Keratinocyte (primary cell): ENCODE results near the gene NLRP1. TPM values are rescaled to one million over a fixed set of nuclear protein-coding genes. Genes with fewer than 3 reads are reported as not detected.

Experiments used
- DNase-seq: peaks from one replicate; pipeline ENCODE4 v3.0.0-alpha.2; 2011; ENCODE audit warnings: low read depth, missing footprints, low spot score
- FAIRE-seq: peaks from 2 replicates; lab custom pipeline; 2011; peaks lifted over from hg19 to GRCh38; lab: Jason Lieb, UNC
- H2AFZ ChIP-seq: 2 replicates; pipeline ENCODE4 v1.6.0; 2012; ENCODE audit warnings: low read length, control low read depth, inconsistent platforms; ENCODE audit not compliant: control insufficient read depth
- H3K27ac ChIP-seq: 2 replicates; pipeline ENCODE4 v1.5.1; 2011; ENCODE audit warnings: low read length; ENCODE audit not compliant: control insufficient read depth, insufficient read depth
- H3K27me3 ChIP-seq: 3 replicates; pipeline ENCODE4 v1.6.0; 2011; ENCODE audit warnings: low read length; ENCODE audit not compliant: control insufficient read depth, insufficient read depth; ENCODE audit errors: extremely low read depth
- H3K36me3 ChIP-seq, 2 experiments: 2 replicates in 1 of 2; 3 replicates in 1 of 2; pipeline ENCODE4 v1.5.1; 2011; ENCODE audit warnings: low read length in 2 of 2, mild to moderate bottlenecking in 1 of 2; ENCODE audit not compliant: control insufficient read depth in 2 of 2, insufficient read depth in 2 of 2; ENCODE audit errors: extremely low read depth in 1 of 2
- H3K4me1 ChIP-seq: 3 replicates; pipeline ENCODE4 v1.5.1; 2011; ENCODE audit warnings: low read length; ENCODE audit not compliant: control insufficient read depth, insufficient read depth; ENCODE audit errors: extremely low read depth
- H3K4me2 ChIP-seq: 3 replicates; pipeline ENCODE4 v1.6.0; 2011; ENCODE audit warnings: low read depth, low read length; ENCODE audit not compliant: control insufficient read depth, insufficient read depth; ENCODE audit errors: extremely low read depth
- H3K4me3 ChIP-seq, 3 experiments: fragments of 200-600 bp in 1 of 3; sonication (generic) in 1 of 3; 2 replicates in 2 of 3; 3 replicates in 1 of 3; pipeline ENCODE4 v1.5.1; 2011 to 2016; ENCODE audit warnings: low read length in 3 of 3, mild to moderate bottlenecking in 3 of 3, control low read depth in 2 of 3, inconsistent platforms in 1 of 3, low read depth in 1 of 3, mixed read lengths in 1 of 3, mixed run types in 1 of 3, moderate library complexity in 1 of 3; ENCODE audit not compliant: control insufficient read depth in 2 of 3, insufficient read depth in 2 of 3; ENCODE audit errors: extremely low read depth in 1 of 3
- H3K79me2 ChIP-seq: 2 replicates; pipeline ENCODE4 v1.6.0; 2012; ENCODE audit warnings: low read length; ENCODE audit not compliant: control insufficient read depth, insufficient read depth
- H3K9ac ChIP-seq: 3 replicates; pipeline ENCODE4 v1.6.0; 2011; ENCODE audit warnings: low read length; ENCODE audit not compliant: control insufficient read depth, insufficient read depth; ENCODE audit errors: extremely low read depth
- H3K9me1 ChIP-seq: 3 replicates; pipeline ENCODE4 v1.6.0; 2011; ENCODE audit warnings: low read length; ENCODE audit not compliant: control insufficient read depth, insufficient read depth; ENCODE audit errors: extremely low read depth
- H3K9me3 ChIP-seq: 2 replicates; pipeline ENCODE4 v1.5.1; 2012; ENCODE audit warnings: low read depth, low read length; ENCODE audit not compliant: control insufficient read depth
- H4K20me1 ChIP-seq: 3 replicates; pipeline ENCODE4 v1.6.0; 2011; ENCODE audit warnings: low read length; ENCODE audit not compliant: control insufficient read depth, insufficient read depth; ENCODE audit errors: extremely low read depth
- CTCF ChIP-seq, 3 experiments: IDR thresholded peaks in 1 of 3; conservative IDR thresholded peaks in 1 of 3; optimal IDR thresholded peaks in 1 of 3; 2 replicates in 2 of 3; 3 replicates in 1 of 3; pipeline versions ENCODE3 to v1.5.1; 2011; ENCODE audit warnings: low read length in 3 of 3, mild to moderate bottlenecking in 3 of 3, moderate library complexity in 2 of 3, control low read depth in 1 of 3, inconsistent platforms in 1 of 3; ENCODE audit not compliant: insufficient read depth in 2 of 3; ENCODE audit errors: extremely low read depth in 1 of 3
- EZH2 ChIP-seq: IDR thresholded peaks from one replicate; pipeline ENCODE4 v1.6.1; 2012; ENCODE audit warnings: inconsistent platforms, mild to moderate bottlenecking, low read length, moderate library complexity
- dilution Hi-C: fragments of 300-500 bp; cut with MboI; formaldehyde crosslinking; loops from one replicate; pipeline ENCODE4 v1.7.0; 2020; ENCODE audit warnings: low sequenced_read_pairs; ENCODE audit not compliant: extremely low pct_ligation_motif_present
- polyA plus RNA-seq, 5 experiments: library from polyadenylated mRNA; depleted of rRNA in 3 of 5; stranded (reverse) in 3 of 5; stranded (forward) in 1 of 5; unstranded in 1 of 5; fragments of >200 nt; gene quantifications; 1 replicate in 1 of 5; 2 replicates in 3 of 5; 3 replicates in 1 of 5; pipeline versions ENCODE4 v1.2.1 to v1.2.3, GENCODE V29; 2011 to 2012; ENCODE audit warnings: missing spikeins in 2 of 5, low read depth in 1 of 5, low replicate concordance in 1 of 5

The NLRP1 gene
- polyA plus RNA-seq, 1 donor (not counting 4 experiments of a cell fraction or from before 2014, with no cell fraction given): 20.1 TPM

GRCh38 chr17:5500247-5500588, 84.1 kb downstream of the NLRP1 start:
- peak overlapping the region; percentile 45 for H3K4me2 ChIP-seq
- H3K9ac ChIP-seq: no peak overlapping the region
- dilution Hi-C loops: no loop called here
- H3K79me2 ChIP-seq: no peaks in the 10 kb centered on the region
- TF ChIP-seq EZH2 (no peak), CTCF (optimal IDR thresholded peaks at IDR 0.05 in 1 of 3, IDR thresholded peaks at IDR 0.05 in 1 of 3, conservative IDR thresholded peaks at IDR 0.05 in 1 of 3; ENCODE audit: extremely low read depth in 1 of 3, insufficient read depth in 2 of 3, low read length in 3 of 3) (no peak)
- no peak overlapping the region for H3K4me3 ChIP-seq
- H3K9me1 ChIP-seq: peaks cover 2% of the 10 kb centered on the region
- no peak overlapping the region for H3K27ac ChIP-seq
- no peak overlapping the region for H2AFZ ChIP-seq
- H3K27me3 ChIP-seq: no peaks in the 10 kb centered on the region
- no peak for FAIRE-seq
- no peaks in the 10 kb centered on the region for H3K9me3 ChIP-seq
- no peaks in the 10 kb centered on the region for H3K4me1 ChIP-seq
- no peak for DNase-seq
- H4K20me1 ChIP-seq: no peaks in the 10 kb centered on the region
- peaks cover 0 to 9% of the 10 kb centered on the region in 2 experiments for H3K36me3 ChIP-seq

- Histone ChIP-seq H3K27ac (no peak overlapping the region), H3K4me2 (no peak overlapping the region), H3K79me2 (no peaks in the 10 kb centered on the region), H3K27me3 (no peaks in the 10 kb centered on the region), H3K9me1 (peaks cover 2% of the 10 kb centered on the region), H3K36me3 (peaks cover 0 to 6% of the 10 kb centered on the region in 2 experiments), H3K9me3 (no peaks in the 10 kb centered on the region), H2AFZ (no peak overlapping the region), H3K9ac (no peak overlapping the region), H3K4me1 (no peaks in the 10 kb centered on the region), H4K20me1 (no peaks in the 10 kb centered on the region), H3K4me3 (no peak overlapping the region)
- TF ChIP-seq EZH2 (no peak), CTCF (optimal IDR thresholded peaks at IDR 0.05 in 1 of 3, IDR thresholded peaks at IDR 0.05 in 1 of 3, conservative IDR thresholded peaks at IDR 0.05 in 1 of 3; ENCODE audit: extremely low read depth in 1 of 3, insufficient read depth in 2 of 3, low read length in 3 of 3) (no peak)
- DNase-seq: no peak
- no peak for FAIRE-seq
- dilution Hi-C loops: no loop called here
Measured at GRCh38 chr17:5499476-5500231, 84.7 kb downstream of the NLRP1 start.
